Measurements from ENCODE around the gene CNIH3.
A peak's percentile ranks its signal among the peaks of the same experiment; 100 is the strongest.
"Not testable (repeated sequence)": the region's sequence is repeated elsewhere in the genome, so short reads cannot be mapped to it uniquely, and the experiment has no call there.

The CNIH3 gene

DNA sequence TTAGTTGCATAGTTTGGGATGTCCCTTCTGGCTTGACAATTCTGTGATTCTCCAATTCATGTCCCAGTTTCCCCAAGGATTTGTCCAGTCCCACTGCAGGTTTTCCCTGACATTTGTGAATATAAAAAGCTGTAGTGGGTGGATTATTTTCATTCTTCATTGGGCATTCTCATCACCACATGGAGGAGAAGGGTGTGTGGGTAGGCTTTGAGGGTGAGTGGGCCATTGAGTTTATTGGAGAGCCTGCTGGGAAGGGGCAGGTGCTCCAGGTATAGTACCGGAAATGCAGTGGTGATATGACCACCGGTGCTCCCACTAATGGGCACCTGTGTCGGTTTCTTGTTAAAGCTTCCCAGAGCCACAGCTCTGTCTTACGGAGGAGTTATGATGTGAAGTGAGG is 74.5 kb downstream of the CNIH3 start:
- no peak for DNase-seq

DNA sequence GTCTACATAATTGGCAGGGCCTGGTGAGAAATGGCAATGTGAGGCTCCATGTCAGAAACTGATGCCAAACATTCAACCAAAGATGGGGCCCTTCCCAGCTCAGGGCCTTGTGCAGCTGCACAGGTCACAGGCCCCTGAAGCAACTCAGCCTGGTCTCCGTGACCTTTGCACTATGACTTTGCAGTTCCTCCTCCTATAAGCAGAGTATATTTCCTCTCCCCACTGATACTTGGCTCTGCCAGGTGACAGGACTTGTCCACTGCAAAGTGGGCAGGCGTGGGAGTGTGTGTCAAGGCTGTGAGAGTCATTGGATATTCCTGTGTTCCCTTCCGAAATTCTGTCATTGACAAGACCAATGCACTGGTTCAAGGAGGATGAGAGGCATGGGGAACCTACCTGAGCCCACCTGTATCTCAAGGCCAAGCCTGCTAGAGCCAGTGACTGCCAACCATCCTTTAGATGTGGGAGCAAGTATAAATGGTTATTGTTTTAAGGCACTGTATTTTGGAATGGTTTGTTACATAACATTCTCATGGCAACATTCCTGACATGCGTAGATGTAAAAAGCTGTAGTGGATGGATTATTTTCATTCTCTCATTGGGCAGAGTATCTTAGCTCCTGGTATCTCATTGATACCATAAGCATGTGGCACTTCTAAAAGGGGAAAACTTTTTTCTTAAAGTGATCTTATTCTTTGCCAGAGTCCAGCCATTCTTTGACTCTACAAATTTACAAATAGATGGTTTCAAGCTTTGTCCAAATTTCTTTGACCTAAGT is 75.2 kb downstream of the CNIH3 start:
- no peak for DNase-seq

- no peak for DNase-seq
Measured at GRCh38 chr1:224694969-224695368, 78.9 kb downstream of the CNIH3 start.

DNA sequence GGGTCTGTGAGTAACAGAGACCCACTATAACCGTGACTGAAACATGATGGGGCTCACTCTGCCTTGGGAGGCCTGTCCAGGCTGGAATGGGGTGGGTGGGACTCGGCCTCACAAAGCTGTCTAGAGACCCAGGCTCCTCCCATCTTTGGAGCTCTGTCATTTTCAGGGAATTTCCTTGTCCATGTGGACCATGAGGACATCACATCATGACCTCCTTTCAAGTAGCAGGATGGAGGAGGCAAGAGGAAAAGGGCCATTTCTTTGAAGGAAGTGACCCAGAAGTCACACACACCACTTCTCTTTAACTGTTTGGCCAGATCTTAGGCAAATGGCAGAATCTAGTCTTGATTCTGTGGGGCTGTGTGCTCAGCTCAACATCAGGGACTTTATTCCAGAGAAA is 79.9 kb downstream of the CNIH3 start:
- DNase-seq: no peak

DNA sequence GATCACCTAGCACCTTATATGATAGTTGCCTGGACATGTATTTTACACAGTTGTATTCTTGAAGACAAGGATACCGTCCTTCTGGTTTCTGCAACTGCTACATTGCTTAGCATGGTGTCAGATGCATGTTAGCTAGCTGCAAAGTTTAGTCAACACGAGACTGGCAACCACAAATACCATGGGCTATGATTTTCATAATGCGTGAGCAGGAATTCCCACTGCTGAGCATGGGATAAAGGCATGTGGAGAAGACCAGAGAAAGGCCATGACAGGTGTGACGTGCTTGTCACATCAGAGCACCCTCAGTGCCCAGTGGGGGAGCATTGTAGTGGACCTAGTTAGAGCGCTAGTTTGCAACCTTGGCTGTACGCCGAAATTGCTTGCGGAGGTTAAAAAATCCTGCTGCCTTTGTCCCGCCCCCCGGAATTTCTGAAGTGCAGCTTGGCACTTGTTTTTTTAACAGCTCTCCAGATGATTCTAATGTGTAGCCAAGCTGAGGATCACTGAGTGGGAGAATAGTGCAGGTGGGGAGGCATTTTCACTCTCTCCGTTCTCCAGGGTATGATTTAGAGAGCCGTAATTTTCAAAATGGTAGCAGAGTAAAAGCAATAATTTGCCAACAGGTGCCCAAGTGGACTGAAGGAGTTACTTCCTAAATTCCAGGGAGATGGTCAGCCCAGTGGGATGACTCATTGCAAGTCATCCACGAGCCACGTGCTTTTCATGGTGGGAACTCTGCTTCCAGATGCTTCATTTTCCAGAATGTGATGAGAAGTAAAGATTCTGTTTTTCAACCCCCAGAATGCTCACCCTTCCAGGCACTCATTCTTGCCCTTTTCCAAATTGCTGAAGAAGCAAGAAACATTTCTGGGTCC is 81.0 kb downstream of the CNIH3 start:
- no peak for DNase-seq

GRCh38 chr1:224698015-224698451 is 81.9 kb downstream of the CNIH3 start:
- no peak for DNase-seq

- DNase-seq: peak in 1 of 2 experiments; percentile 14
Measured at GRCh38 chr1:224700918-224701531, 84.9 kb downstream of the CNIH3 start.

DNA sequence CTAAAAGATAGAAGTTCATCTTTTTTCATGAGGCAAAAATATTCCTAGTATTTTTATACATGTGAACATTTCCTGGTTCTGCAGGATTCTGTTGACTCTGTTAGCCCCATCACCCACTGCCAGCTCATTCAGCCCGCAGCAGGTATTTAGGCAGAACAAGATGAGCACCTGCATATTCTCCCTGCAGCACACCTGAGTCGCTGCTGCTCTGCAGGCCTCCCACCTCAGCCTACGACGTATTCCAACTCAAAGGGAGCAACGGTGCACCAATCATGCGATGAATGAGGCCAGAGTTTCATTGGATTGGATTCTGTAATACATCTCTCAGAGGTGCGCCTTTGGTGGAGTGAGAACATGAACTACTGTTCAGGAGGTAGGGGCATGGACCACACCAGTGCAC is 87.6 kb downstream of the CNIH3 start:
- no peak for DNase-seq

DNA sequence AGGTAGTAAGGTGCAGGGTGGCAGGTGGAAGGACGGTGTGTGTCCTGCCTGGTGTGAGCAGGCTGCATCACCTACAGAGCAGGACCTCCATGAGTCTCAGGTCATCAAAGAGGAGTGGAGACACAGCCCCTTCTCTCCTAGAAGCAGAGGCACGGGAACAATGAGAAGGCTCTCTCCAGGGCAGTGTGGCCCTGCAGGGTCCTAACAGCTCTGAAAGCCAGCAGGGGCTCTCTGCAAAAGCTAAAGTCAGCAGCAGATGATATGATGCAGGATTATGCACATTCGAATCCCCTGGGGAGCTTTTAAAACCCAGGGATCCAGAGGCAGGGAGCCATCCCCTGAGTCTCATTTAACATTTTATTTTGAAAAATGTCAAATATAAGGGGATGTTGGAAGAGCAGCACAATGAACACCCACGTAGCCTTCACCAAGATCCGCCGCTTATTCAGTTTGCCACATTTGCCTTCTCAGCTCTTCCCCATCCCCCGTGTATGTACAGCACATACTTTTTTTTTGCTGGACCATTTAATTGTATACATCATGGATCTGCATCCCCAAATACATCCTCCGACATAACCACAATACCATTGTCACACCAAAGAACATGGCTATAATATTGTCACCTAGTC is 88.1 kb downstream of the CNIH3 start:
- no peak for DNase-seq

- DNase-seq: no peak
Measured at GRCh38 chr1:224705578-224705977, 89.5 kb downstream of the CNIH3 start.

- no peak for DNase-seq
Measured at GRCh38 chr1:224707843-224708725, 92.0 kb downstream of the CNIH3 start.

- no peak for DNase-seq
Measured at GRCh38 chr1:224710196-224710595, 94.1 kb downstream of the CNIH3 start.

DNA sequence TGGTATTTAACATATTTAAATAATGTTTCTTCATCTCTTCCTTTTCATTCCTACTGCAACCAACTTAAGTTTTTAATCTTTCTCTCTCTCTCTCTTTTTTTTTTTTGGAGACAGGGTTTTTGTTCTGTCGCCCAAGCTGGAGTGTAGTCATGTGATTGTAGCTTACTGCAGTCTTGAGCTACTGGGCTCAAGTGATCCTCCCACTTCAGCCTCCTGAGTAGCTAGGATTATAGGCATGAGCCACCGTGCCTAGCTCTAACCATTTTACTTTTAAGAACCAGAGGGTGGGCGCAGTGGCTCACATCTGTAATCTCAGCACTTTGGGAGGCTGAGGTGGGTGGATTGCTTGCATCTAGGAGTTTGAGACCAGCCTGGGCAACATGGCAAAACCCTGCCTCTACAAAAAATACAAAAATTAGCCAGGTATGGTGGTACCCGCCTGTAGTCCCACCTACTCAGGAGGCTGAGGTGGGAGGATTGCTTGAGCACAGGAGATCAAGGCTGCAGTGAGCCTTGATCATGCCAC is 95.2 kb downstream of the CNIH3 start:
- DNase-seq: not testable (repeated sequence)

DNA sequence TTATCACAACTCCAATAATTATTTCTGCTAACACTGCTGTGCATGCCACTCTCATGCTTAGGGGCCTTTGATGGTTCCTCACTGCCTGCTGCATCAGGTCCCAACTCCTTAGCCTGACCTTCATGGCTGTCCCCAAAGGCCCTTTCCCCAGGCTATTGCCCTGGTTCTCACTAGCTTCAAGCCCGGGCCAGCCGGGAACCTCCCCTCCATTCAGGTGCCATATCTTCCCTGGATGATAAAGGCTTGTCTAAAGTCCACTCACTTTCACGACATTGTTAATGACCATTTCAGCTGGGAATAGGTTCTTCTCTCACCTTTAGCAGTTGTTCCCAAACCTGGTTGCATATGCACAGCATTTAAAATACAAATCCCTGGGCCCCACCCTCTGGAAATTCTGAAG is 95.8 kb downstream of the CNIH3 start:
- DNase-seq: no peak

DNA sequence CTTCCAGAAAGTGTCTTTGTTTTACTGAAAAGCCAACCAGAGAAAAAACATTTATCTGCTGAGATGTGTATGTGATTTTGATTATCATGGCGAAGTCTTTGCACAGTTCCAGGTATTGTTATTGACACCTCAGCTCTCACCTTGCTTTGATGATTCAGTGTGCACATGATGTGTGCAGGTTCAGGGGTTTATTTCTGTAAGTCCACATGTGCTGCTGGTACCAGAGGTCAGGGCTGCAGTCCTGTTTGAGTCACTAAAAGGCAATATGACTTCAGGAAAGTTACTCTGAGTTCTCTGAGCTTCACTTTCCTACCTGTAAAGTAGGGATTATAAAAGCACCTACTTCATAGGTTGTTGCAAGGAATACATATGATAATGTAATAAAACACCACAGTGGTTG is 97.1 kb downstream of the CNIH3 start:
- no peak for DNase-seq

DNA sequence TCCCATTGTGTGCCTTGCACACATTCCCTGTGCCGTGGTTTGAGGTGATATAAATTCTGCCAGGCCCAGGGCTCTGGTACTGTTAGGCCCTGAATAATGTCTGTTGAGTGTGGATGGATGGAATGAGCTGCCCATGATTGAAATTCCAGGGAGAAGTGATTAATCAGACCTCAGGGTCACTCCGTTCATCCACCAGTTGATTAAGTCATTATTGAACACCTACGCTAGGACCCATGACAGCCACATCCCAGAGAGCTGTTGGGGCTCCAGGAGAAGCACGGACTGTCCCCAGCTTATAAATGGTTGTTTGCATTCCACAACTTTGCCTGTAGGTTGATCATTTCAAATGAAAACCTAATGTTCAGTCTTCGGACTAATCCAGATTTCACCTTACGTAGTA is 98.4 kb downstream of the CNIH3 start:
- no peak for DNase-seq

- no peak for DNase-seq
Measured at GRCh38 chr1:224718470-224719053, 102.4 kb downstream of the CNIH3 start.

GRCh38 chr1:224719716-224720115 is 103.6 kb downstream of the CNIH3 start:
- no peak for DNase-seq

DNA sequence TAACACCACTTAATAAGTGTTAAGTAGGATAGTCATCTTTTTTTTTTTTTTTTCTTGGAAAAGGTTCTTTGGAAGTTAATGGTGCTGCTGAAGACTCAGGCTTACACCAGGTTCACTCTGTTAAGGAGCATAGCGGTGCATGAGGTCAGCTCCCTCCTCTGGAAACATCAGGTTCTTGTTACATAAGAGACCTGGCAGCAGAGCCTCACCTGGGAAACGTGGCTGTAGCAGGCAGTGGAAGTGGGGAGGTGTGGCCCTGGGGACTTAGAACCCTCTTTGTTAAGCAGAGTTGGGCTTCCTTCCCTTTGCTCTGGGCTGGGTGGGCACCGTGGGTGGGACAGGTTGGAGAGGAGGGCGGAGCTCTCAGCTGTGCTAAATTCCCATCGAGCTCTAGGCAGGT is 104.1 kb downstream of the CNIH3 start:
- DNase-seq: no peak

- no peak for DNase-seq
Measured at GRCh38 chr1:224721000-224721399, 104.9 kb downstream of the CNIH3 start.

DNA sequence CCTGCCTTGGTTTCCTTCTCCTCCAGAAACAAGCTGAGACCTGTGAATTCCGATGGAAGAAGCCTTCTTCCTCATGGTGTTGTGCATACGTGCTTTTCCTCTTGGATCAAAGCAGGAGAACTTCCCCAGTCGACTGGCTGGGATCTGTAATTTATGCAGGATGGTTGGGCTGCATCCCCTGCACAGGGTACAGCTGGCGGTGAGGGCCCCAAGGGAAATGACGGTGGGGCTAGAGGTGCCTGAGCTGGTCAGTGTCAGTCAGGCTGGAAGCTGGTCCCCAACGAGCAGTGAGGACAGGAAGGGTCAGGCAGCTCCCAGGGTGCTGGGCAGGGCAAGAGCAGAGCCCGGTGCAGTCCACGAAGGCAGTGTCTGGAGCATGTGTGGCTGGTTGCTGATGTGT is 106.7 kb downstream of the CNIH3 start:
- no peak for DNase-seq

GRCh38 chr1:224724566-224724965 is 108.4 kb downstream of the CNIH3 start:
- DNase-seq: no peak
